ENCODE results near the gene THAP6. TPM values are rescaled to one million over a fixed set of nuclear protein-coding genes. Genes with fewer than 3 reads are reported as not detected.
"Not testable (repeated sequence)": the region's sequence is repeated elsewhere in the genome, so short reads cannot be mapped to it uniquely, and the experiment has no call there.

THAP6 gene
- total RNA-seq, result 9.7 TPM

GRCh38 chr4:75514131-75514948 lies at the start of gene THAP6, which contains the start of gene RCHY1:
Gene THAP6 (plus strand): TSS chr4:75514473. CDS start chr4:75515453, 980 bp downstream.
Gene RCHY1 (minus strand): TSS chr4:75514403. CDS start chr4:75514286, 117 bp downstream.
- peak; percentile 97 for ATAC-seq

GRCh38 chr4:75469896-75470295 lies 44.4 kb upstream of the THAP6 start:
- ATAC-seq, result no peak

- no peak for ATAC-seq
These were observed 43.5 kb upstream of the THAP6 start for GRCh38 chr4:75470738-75471137.

- ATAC-seq, result no peak
These were observed 37.1 kb upstream of the THAP6 start for GRCh38 chr4:75477201-75477600.

GRCh38 chr4:75484190-75484589 lies 30.1 kb upstream of the THAP6 start:
- ATAC-seq, result no peak

- no peak for ATAC-seq
These were observed 24.1 kb upstream of the THAP6 start for GRCh38 chr4:75490155-75490554.

- no peak for ATAC-seq
These were observed 19.7 kb upstream of the THAP6 start for GRCh38 chr4:75494563-75494962.

- no peak for ATAC-seq
These were observed 18.8 kb upstream of the THAP6 start for GRCh38 chr4:75495476-75495875.

- no peak for ATAC-seq
These were observed 17.9 kb upstream of the THAP6 start for GRCh38 chr4:75496406-75496805.

GRCh38 chr4:75497133-75497532 lies 17.1 kb upstream of the THAP6 start:
- no peak for ATAC-seq

- no peak for ATAC-seq
These were observed 16.2 kb upstream of the THAP6 start for GRCh38 chr4:75498041-75498440.

- ATAC-seq, result no peak
These were observed 14.4 kb upstream of the THAP6 start for GRCh38 chr4:75499900-75500299.

- no peak for ATAC-seq
These were observed 11.6 kb upstream of the THAP6 start for GRCh38 chr4:75502671-75503070.

- no peak for ATAC-seq
These were observed 8.6 kb upstream of the THAP6 start for GRCh38 chr4:75505630-75506029.

GRCh38 chr4:75509592-75509991 lies 4.7 kb upstream of the THAP6 start:
- ATAC-seq, result not testable (repeated sequence)

GRCh38 chr4:75511841-75512240 lies 2.4 kb upstream of the THAP6 start:
- no peak for ATAC-seq

- ATAC-seq, result no peak
These were observed 1.7 kb upstream of the THAP6 start for GRCh38 chr4:75512386-75513211.

GRCh38 chr4:75513526-75514130 lies 645 bp upstream of the THAP6 start:
- ATAC-seq, result no peak

GRCh38 chr4:75514949-75515612 lies 808 bp downstream of the THAP6 start:
- no peak for ATAC-seq

GRCh38 chr4:75516144-75516543 lies 1.9 kb downstream of the THAP6 start:
- no peak for ATAC-seq

- ATAC-seq, result not testable (repeated sequence)
These were observed 5.2 kb downstream of the THAP6 start for GRCh38 chr4:75519452-75519851.

- no peak for ATAC-seq
These were observed 10.8 kb downstream of the THAP6 start for GRCh38 chr4:75525086-75525485.

- ATAC-seq, result no peak
These were observed 11.6 kb downstream of the THAP6 start for GRCh38 chr4:75525910-75526309.

Data from esophagus mucosa (tissue), 1 donor.